CD4-positive, alpha-beta T cell treated with Interferon gamma for 1 hour (primary cell): Measurements from ENCODE around the gene JMY.

Experiments
- DNase-seq: peaks from one replicate; pipeline ENCODE4 v3.0.0-alpha.2; 2020

The JMY gene

GRCh38 chr5:79287907-79288306 lies 52.0 kb downstream of the JMY start:
- DNase-seq: no peak

- DNase-seq: no peak
Measured at GRCh38 chr5:79295029-79295428, 59.1 kb downstream of the JMY start.

GRCh38 chr5:79297661-79298060 lies 61.7 kb downstream of the JMY start:
- no peak for DNase-seq

- DNase-seq: no peak
Measured at GRCh38 chr5:79301046-79301712, 65.2 kb downstream of the JMY start.

GRCh38 chr5:79302454-79302853 lies 66.5 kb downstream of the JMY start:
- DNase-seq: no peak

GRCh38 chr5:79305706-79306105 lies 69.8 kb downstream of the JMY start:
- DNase-seq: no peak

- no peak for DNase-seq
Measured at GRCh38 chr5:79318935-79319614, 83.1 kb downstream of the JMY start.

GRCh38 chr5:79329453-79329852 lies 93.5 kb downstream of the JMY start:
- no peak for DNase-seq

- no peak for DNase-seq
Measured at GRCh38 chr5:79330071-79330470, 94.1 kb downstream of the JMY start.

- no peak for DNase-seq
Measured at GRCh38 chr5:79333852-79334557, 98.1 kb downstream of the JMY start.

GRCh38 chr5:79346420-79346824 lies 110.5 kb downstream of the JMY start:
- DNase-seq: no peak

GRCh38 chr5:79349047-79349446 lies 113.1 kb downstream of the JMY start:
- DNase-seq: no peak

GRCh38 chr5:79349881-79350280 lies 114.0 kb downstream of the JMY start:
- DNase-seq: no peak

GRCh38 chr5:79357398-79357797 lies 121.5 kb downstream of the JMY start:
- no peak for DNase-seq
